HG02884 (cell line): ENCODE data around the gene CST1.

Experiments
- ATAC-seq: cut with Tn5 transposase; IDR thresholded peaks from one replicate; pipeline ENCODE4 v1.9.1; 2021; ENCODE audit warnings: mild to moderate bottlenecking, moderate library complexity; ENCODE audit not compliant: unreplicated experiment

Gene CST1

DNA sequence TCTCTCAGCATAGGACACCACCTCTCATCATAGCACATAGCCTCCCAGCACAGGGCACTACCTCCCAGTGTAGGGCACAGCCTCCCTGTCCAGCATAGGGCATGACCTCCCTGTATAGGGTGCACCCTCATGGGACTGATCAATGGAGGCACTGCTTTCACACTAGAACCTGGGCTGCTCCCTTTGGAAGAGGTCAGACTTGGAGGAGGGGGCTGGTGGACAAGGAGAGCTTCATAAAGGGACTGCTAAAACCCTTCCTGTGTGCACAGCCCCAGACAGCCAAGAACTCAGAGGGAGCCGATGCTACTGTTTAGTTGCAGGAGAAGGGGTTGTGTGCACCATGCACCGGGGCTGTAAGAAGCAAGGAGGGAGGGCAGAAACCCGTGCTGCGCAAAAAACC, 40.0 kb downstream of the CST1 start:
- no peak for ATAC-seq

DNA sequence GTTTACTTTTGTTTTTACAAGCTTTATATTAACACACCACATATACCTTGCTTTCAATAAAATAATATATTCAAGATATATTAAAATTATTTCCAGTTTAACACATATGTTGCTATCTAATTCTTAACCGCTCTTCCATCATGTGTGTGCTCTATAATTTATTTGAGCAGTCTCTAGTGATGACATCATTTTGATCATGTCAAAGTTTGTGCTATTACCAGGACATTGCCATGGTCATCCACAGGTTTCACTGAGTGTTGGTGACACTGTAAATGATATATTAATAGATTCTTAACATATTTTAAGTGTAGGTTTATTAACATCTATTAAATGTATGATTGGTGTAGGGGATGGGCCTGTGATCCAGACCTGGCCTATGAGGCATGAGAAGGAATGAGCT, 44.8 kb downstream of the CST1 start:
- no peak for ATAC-seq

DNA sequence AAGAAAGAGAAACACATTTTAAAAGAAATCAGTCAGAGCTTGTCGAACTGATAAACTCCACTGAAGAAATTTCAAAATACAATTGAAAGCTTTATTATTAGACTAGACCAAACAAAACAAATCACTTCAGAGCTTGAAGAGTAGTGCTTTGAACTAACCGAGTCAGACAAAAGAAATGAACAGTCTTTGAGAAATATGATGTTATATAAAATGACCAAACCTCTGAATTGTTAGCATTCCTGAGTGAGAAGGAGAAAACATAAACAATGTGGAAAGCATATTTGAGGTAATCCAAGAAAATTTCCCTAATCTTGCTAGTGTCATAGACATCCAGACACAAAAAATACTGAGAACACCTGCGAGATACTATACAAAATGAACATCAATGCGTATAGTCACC, 48.7 kb downstream of the CST1 start:
- no peak for ATAC-seq

- no peak for ATAC-seq
Measured at GRCh38 chr20:23700931-23701330, 49.8 kb downstream of the CST1 start.

DNA sequence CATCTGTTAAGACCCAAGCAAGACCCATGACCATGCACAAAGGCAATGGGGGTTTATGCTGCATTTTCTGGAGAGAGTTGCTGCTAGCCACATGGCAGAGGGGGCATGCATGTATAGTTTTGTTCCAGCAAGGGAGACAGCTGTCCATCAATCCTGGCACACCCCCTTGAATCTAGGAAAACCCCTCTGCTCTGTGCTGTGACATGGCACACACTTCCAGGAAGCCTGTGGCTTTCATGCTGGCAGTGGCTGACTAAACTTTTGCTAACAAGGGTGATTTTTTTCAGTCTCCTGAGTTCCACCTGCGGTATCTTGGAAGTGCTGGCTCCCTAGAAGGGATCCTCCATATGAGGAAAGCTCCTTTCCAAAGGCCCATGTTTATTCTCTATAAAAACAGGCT, 52.8 kb downstream of the CST1 start:
- no peak for ATAC-seq
